ENCODE results near the gene UBE2O. TPM values are rescaled to one million over a fixed set of nuclear protein-coding genes. Genes with fewer than 3 reads are reported as not detected.

The UBE2O gene
- total RNA-seq, 1 experiment from 2014 or later = 52.6 TPM

DNA sequence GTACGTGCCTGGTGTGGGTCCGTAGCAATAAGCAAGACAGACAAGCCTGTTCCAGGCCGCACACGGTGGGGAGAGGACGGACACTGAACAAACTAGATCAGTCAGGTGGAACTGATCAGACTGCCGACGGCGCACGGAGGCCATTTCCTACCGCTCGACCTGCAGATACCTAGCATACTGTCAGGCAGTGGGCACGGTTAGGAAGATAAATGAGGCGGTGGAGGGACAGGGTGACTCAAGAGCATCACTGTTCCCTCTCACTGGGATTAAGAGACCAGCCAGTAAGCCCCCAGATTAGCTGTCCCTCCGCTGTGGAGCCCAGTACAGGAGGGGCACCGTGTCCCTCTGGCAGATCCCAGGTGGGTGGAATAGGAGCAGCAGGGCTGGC is 19.3 kb upstream of the UBE2O start:
- Histone ChIP-seq H3T11ph (ENCODE audit: low read length) (no peak overlapping the region), H3K79me2 (ENCODE audit: insufficient read depth, low read length) (no peaks in the 10 kb centered on the region), H3K23me2 (ENCODE audit: insufficient read length, low read depth, low read length, poor library complexity, severe bottlenecking) (no peaks in the 10 kb centered on the region), H3K27me3 (ENCODE audit: insufficient read depth, low read length) (no peaks in the 10 kb centered on the region), H3K18ac (ENCODE audit: insufficient read length, low read depth, low read length) (no peak overlapping the region), H2BK12ac (ENCODE audit: insufficient read length, low read depth, low read length) (no peak overlapping the region), H2BK5ac (ENCODE audit: insufficient read length, low read length) (no peak overlapping the region), H3K79me1 (ENCODE audit: insufficient read depth, low read depth, low read length, poor library complexity, severe bottlenecking) (no peaks in the 10 kb centered on the region), H3K4me1 (ENCODE audit: insufficient read depth, low read length) (no peaks in the 10 kb centered on the region), H2BK120ac (ENCODE audit: low read depth, low read length, poor library complexity, severe bottlenecking) (no peak overlapping the region), H3K27ac (ENCODE audit: insufficient read length, low read depth, low read length) (no peak overlapping the region), H3K4me2 (ENCODE audit: insufficient read depth, insufficient read length, low read length) (no peak overlapping the region), H2AK5ac (ENCODE audit: insufficient read length, low read length) (no peak overlapping the region), H3K56ac (ENCODE audit: insufficient read length, low read depth, low read length) (no peak overlapping the region), H3K9me3 (ENCODE audit: control insufficient read depth, low read depth, low read length) (no peaks in the 10 kb centered on the region), H3K14ac (ENCODE audit: insufficient read depth, low read length) (no peak overlapping the region), H4K8ac (replicated peaks; ENCODE audit: insufficient read length, low read depth, low read length) (no peak overlapping the region), H3K4ac (ENCODE audit: low read depth, low read length) (no peak overlapping the region), H2BK20ac (ENCODE audit: low read depth, low read length, poor library complexity, severe bottlenecking) (no peak overlapping the region), H3K23ac (ENCODE audit: insufficient read length, low read depth, low read length) (no peak overlapping the region), H3K9ac (ENCODE audit: extremely low read depth, insufficient read length, low read length) (no peak overlapping the region), H4K5ac (ENCODE audit: insufficient read length, low read depth, low read length) (no peak overlapping the region), H2AFZ (ENCODE audit: low read length) (no peak overlapping the region), H2BK15ac (ENCODE audit: low read depth, low read length) (no peak overlapping the region), H4K91ac (ENCODE audit: insufficient read length, low read depth, low read length) (no peak overlapping the region), H4K20me1 (ENCODE audit: control insufficient read depth, insufficient read depth, insufficient read length) (no peaks in the 10 kb centered on the region)
- DNase-seq = no peak
- H3K9me3 Mint-ChIP-seq = no peaks in the 10 kb centered on the region; a peak in 1 of 5 replicates
- no peak overlapping the region for H3K27ac Mint-ChIP-seq
- H3K4me1 Mint-ChIP-seq = peaks cover 0 to 6% of the 10 kb centered on the region in 2 experiments; a peak in 1 of 4 replicates
- H3K27me3 Mint-ChIP-seq (ENCODE audit: low read depth) = no peaks in the 10 kb centered on the region
- WGBS (ENCODE audit: extremely low coverage, insufficient read length, low lambda C conversion rate) = no CpG with 5 or more reads among the region's 15 CpGs
- TF ChIP-seq, protein P1, sequence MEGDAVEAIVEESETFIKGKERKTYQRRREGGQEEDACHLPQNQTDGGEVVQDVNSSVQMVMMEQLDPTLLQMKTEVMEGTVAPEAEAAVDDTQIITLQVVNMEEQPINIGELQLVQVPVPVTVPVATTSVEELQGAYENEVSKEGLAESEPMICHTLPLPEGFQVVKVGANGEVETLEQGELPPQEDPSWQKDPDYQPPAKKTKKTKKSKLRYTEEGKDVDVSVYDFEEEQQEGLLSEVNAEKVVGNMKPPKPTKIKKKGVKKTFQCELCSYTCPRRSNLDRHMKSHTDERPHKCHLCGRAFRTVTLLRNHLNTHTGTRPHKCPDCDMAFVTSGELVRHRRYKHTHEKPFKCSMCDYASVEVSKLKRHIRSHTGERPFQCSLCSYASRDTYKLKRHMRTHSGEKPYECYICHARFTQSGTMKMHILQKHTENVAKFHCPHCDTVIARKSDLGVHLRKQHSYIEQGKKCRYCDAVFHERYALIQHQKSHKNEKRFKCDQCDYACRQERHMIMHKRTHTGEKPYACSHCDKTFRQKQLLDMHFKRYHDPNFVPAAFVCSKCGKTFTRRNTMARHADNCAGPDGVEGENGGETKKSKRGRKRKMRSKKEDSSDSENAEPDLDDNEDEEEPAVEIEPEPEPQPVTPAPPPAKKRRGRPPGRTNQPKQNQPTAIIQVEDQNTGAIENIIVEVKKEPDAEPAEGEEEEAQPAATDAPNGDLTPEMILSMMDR (conservative IDR thresholded peaks at IDR 0.05) = no peak
- H3K4me3 Mint-ChIP-seq = no peak overlapping the region
- peaks cover 4 to 27% (median 5%) of the 10 kb centered on the region in 3 experiments; a peak in 5 of 7 replicates for H3K36me3 Mint-ChIP-seq (ENCODE audit: insufficient read depth in 1 of 3, low read depth in 3 of 3)
